GM12878 (cell line): ENCODE results near the gene SYNRG. TPM values are rescaled to one million over a fixed set of nuclear protein-coding genes. Genes with fewer than 3 reads are reported as not detected.
A peak's percentile ranks its signal among the peaks of the same experiment; 100 is the strongest.

Experiments
- ATAC-seq: fragments of 200-7000 bp; cut with Tn5 transposase; 3 replicates; pipeline ENCODE4 v1.9.1; 2020; ENCODE audit warnings: mild to moderate bottlenecking, moderate library complexity
- BruUV-seq: library from RNA; stranded (reverse); fragments of 400-500 nt; replicated peaks from 2 replicates; lab custom pipeline; 2021; lab: Mats Ljungman, UMichigan
- CTCF ChIA-PET: fragments of 300-600 bp; sonication (Branson Sonifier 250); formaldehyde crosslinking; extraction: SDS; loops from one replicate; lab custom pipeline; 2021; ENCODE audit warnings: inconsistent platforms; lab: Yijun Ruan, JAX
- POLR2A ChIA-PET: fragments of 350-600 bp; formaldehyde crosslinking; extraction: SDS; loops from one replicate; lab custom pipeline; 2021; ENCODE audit warnings: inconsistent platforms; lab: Charles Lee
- RAD21 ChIA-PET: fragments of 300-600 bp; sonication (Branson Sonifier 250); formaldehyde crosslinking; loops from one replicate; lab custom pipeline; 2023; ENCODE audit warnings: antibody characterized with exemption; ENCODE audit not compliant: unreplicated experiment; lab: Charles Lee
- SMC1A ChIA-PET: fragments of 300-600 bp; sonication (Branson Sonifier 250); formaldehyde crosslinking; loops from one replicate; lab custom pipeline; 2023; ENCODE audit not compliant: unreplicated experiment, uncharacterized antibody; lab: Charles Lee
- DNase-seq: peaks from one replicate; pipeline ENCODE4 v3.0.0-alpha.2; 2011; ENCODE audit warnings: low read depth, low spot score
- FAIRE-seq: peaks from 3 replicates; lab custom pipeline; 2011; peaks lifted over from hg19 to GRCh38; lab: Jason Lieb, UNC
- H2AFZ ChIP-seq: 2 replicates; pipeline ENCODE4 v1.6.0; 2011; ENCODE audit warnings: low read depth, low read length, control low read depth; ENCODE audit not compliant: control insufficient read depth
- H3K27ac ChIP-seq: 2 replicates; pipeline ENCODE4 v1.5.1; 2011; ENCODE audit warnings: control low read depth; ENCODE audit not compliant: control insufficient read depth, insufficient read depth
- H3K27me3 ChIP-seq, 2 experiments: replicated peaks in 1 of 2; 2 replicates each; pipeline versions ENCODE4 v1.6.0 to v1.6.1; 2011; ENCODE audit warnings: low read length in 1 of 2; ENCODE audit not compliant: control insufficient read depth in 2 of 2, insufficient read depth in 2 of 2
- H3K36me3 ChIP-seq, 2 experiments: 2 replicates each; pipeline ENCODE4 v1.5.1; 2011; ENCODE audit warnings: low read length in 1 of 2; ENCODE audit not compliant: control insufficient read depth in 2 of 2, insufficient read depth in 2 of 2
- H3K4me1 ChIP-seq: 2 replicates; pipeline ENCODE4 v1.6.1; 2011; ENCODE audit warnings: mild to moderate bottlenecking, low read length, moderate library complexity, mixed read lengths; ENCODE audit not compliant: control insufficient read depth, insufficient read depth
- H3K4me2 ChIP-seq: 2 replicates; pipeline ENCODE4 v1.6.0; 2011; ENCODE audit warnings: control low read depth; ENCODE audit not compliant: control insufficient read depth, insufficient read depth
- H3K4me3 ChIP-seq: fragments of 200-600 bp; sonication (generic); 2 replicates; pipeline ENCODE4 v1.5.1; 2016
- H3K79me2 ChIP-seq: 2 replicates; pipeline ENCODE4 v1.6.0; 2011; ENCODE audit warnings: low read length; ENCODE audit not compliant: control insufficient read depth, insufficient read depth
- H3K9ac ChIP-seq: 2 replicates; pipeline ENCODE4 v1.8.0; 2011; ENCODE audit warnings: low read length, control low read depth, mixed read lengths; ENCODE audit not compliant: control insufficient read depth, insufficient read depth
- H3K9me3 ChIP-seq: replicated peaks from 3 replicates; pipeline ENCODE4 v1.5.1; 2011; ENCODE audit warnings: mild to moderate bottlenecking, low read length; ENCODE audit not compliant: control insufficient read depth, insufficient read depth
- H4K20me1 ChIP-seq: 2 replicates; pipeline ENCODE4 v1.6.0; 2011; ENCODE audit not compliant: control insufficient read depth, insufficient read depth
- ATF7 ChIP-seq: fragments of 450-650 bp; IDR thresholded peaks from 2 replicates; pipeline ENCODE4 v1.6.1; 2016; ENCODE audit warnings: low read depth, mild to moderate bottlenecking
- BRCA1 ChIP-seq: IDR thresholded peaks from 2 replicates; pipeline ENCODE4 v1.6.1; 2011; ENCODE audit warnings: low read depth, low read length, improper control_type of control experiment
- CBFB ChIP-seq: IDR thresholded peaks from 2 replicates; pipeline ENCODE4 v1.6.1; 2016; ENCODE audit warnings: antibody characterized with exemption, low read depth
- CBX5 ChIP-seq: sonication (generic); IDR thresholded peaks from 2 replicates; pipeline ENCODE4 v1.6.1; 2016; ENCODE audit warnings: low read depth, moderate library complexity, mild to moderate bottlenecking, inconsistent platforms
- CHD2 ChIP-seq: IDR thresholded peaks from 2 replicates; pipeline ENCODE4 v1.6.1; 2011; ENCODE audit warnings: low read depth, low read length, improper control_type of control experiment, borderline replicate concordance
- EGR1 ChIP-seq, 2 experiments: IDR thresholded peaks; 1 replicate in 1 of 2; 2 replicates in 1 of 2; pipeline ENCODE4 v1.6.1; 2011 to 2012; ENCODE audit warnings: low read depth in 2 of 2, low read length in 2 of 2, borderline replicate concordance in 1 of 2, mild to moderate bottlenecking in 1 of 2, moderate library complexity in 1 of 2
- FOXK2 ChIP-seq: fragments of 450-650 bp; IDR thresholded peaks from 2 replicates; pipeline ENCODE4 v1.6.1; 2017; ENCODE audit warnings: mild to moderate bottlenecking, moderate library complexity
- LARP7 ChIP-seq: fragments of 450-650 bp; IDR thresholded peaks from 2 replicates; pipeline ENCODE4 v1.6.1; 2017; ENCODE audit warnings: mild to moderate bottlenecking
- MEF2A ChIP-seq: IDR thresholded peaks from 2 replicates; pipeline ENCODE4 v1.6.1; 2011; ENCODE audit warnings: low read depth, mild to moderate bottlenecking, low read length, moderate library complexity; ENCODE audit not compliant: insufficient read depth
- NBN ChIP-seq: fragments of 450-650 bp; IDR thresholded peaks from 2 replicates; pipeline ENCODE4 v1.6.1; 2016
- NFYA ChIP-seq: IDR thresholded peaks from 2 replicates; pipeline ENCODE4 v1.6.1; 2011; ENCODE audit warnings: low read depth, mild to moderate bottlenecking, low read length, improper control_type of control experiment, borderline replicate concordance
- NFYB ChIP-seq: IDR thresholded peaks from 2 replicates; pipeline ENCODE4 v1.6.1; 2011; ENCODE audit warnings: low read depth, mild to moderate bottlenecking, low read length, improper control_type of control experiment, moderate library complexity; ENCODE audit not compliant: insufficient read depth
- NRF1 ChIP-seq: conservative IDR thresholded peaks from 2 replicates; pipeline ENCODE4 v1.6.1; 2011; ENCODE audit warnings: mild to moderate bottlenecking, low read depth, low read length, improper control_type of control experiment
- PKNOX1 ChIP-seq: fragments of 450-650 bp; IDR thresholded peaks from 2 replicates; pipeline ENCODE4 v1.6.1; 2016; ENCODE audit warnings: mild to moderate bottlenecking
- POLR2A ChIP-seq: IDR thresholded peaks from 2 replicates; pipeline ENCODE4 v1.6.1; 2011; ENCODE audit warnings: low read depth, mild to moderate bottlenecking, low read length
- POU2F2 ChIP-seq: IDR thresholded peaks from 3 replicates; pipeline ENCODE4 v1.6.1; 2011; ENCODE audit warnings: low read depth, mild to moderate bottlenecking, low read length, borderline replicate concordance
- RELA ChIP-seq: fragments of 450-650 bp; IDR thresholded peaks from 2 replicates; pipeline ENCODE4 v1.8.0; 2014; ENCODE audit warnings: borderline replicate concordance; ENCODE audit not compliant: partially characterized antibody
- SMAD1 ChIP-seq: fragments of 450-650 bp; IDR thresholded peaks from 2 replicates; pipeline ENCODE4 v1.6.1; 2018; ENCODE audit warnings: mild to moderate bottlenecking, low read depth; ENCODE audit not compliant: partially characterized antibody
- SMAD5 ChIP-seq: IDR thresholded peaks from 2 replicates; pipeline ENCODE4 v1.6.1; 2016; ENCODE audit warnings: antibody characterized with exemption, low read depth
- SRF ChIP-seq, 2 experiments: IDR thresholded peaks; 2 replicates each; pipeline ENCODE4 v1.6.1; 2011; ENCODE audit warnings: low read depth in 2 of 2, low read length in 2 of 2, mild to moderate bottlenecking in 1 of 2, moderate library complexity in 1 of 2
- YY1 ChIP-seq: IDR thresholded peaks from 2 replicates; pipeline ENCODE4 v1.6.1; 2011; ENCODE audit warnings: low read depth, mild to moderate bottlenecking, low read length
- ZNF207 ChIP-seq: fragments of 450-650 bp; IDR thresholded peaks from 2 replicates; pipeline ENCODE4 v1.6.1; 2014; ENCODE audit warnings: antibody characterized with exemption, mild to moderate bottlenecking, borderline replicate concordance
- ZNF384 ChIP-seq: IDR thresholded peaks from 2 replicates; pipeline ENCODE4 v1.6.1; 2012; ENCODE audit warnings: low read depth, mild to moderate bottlenecking, low read length, improper control_type of control experiment, borderline replicate concordance
- WGBS: methylation state at CpG from one replicate; pipeline ENCODE4 v1.1.6; 2016; ENCODE audit warnings: low lambda C conversion rate; ENCODE audit not compliant: insufficient replicate concordance, insufficient coverage; ENCODE audit errors: missing lambda C conversion rate; 5-methylcytosine and 5-hydroxymethylcytosine counted together
- in situ Hi-C: fragments of 300-500 bp; cut with MboI; formaldehyde crosslinking; loops from 9 replicates; pipeline ENCODE4 v1.14.3; 2018; ENCODE audit warnings: mixed read lengths
- intact Hi-C: fragments of 100-400 bp; cut with micrococcal nuclease; formaldehyde crosslinking; loops from one replicate; pipeline ENCODE4 v1.14.2; 2022; ENCODE audit not compliant: unreplicated experiment
- polyA plus RNA-seq, 11 experiments: library from polyadenylated mRNA; depleted of rRNA in 4 of 11; unstranded in 6 of 11; stranded (reverse) in 5 of 11; fragments of >200 nt; fragmentation: Nextera tagmentation in 4 of 11; fragmentation: Illumina TruSeq in 1 of 11; extraction: Ambion mirVana in 4 of 11; extraction: Trizol in 1 of 11; gene quantifications; 1 replicate in 1 of 11; 2 replicates in 10 of 11; pipeline versions ENCODE4 v1.2.1 to v1.2.3, GENCODE V29; 2011 to 2016; ENCODE audit warnings: inconsistent platforms in 2 of 11, missing spikeins in 2 of 11, low read depth in 1 of 11
- total RNA-seq, 4 experiments: library from RNA; depleted of rRNA in 3 of 4; stranded (reverse); fragments of >200 nt in 3 of 4; fragmentation: Illumina TruSeq in 1 of 4; extraction: Trizol in 1 of 4; gene quantifications; 2 replicates each; pipeline versions ENCODE4 v1.2.1 to v1.2.3, GENCODE V29; 2013 to 2021
- TF ChIP-seq, protein P1 (sequence below): IDR thresholded peaks from 2 replicates; pipeline ENCODE4 v1.6.1; 2011; ENCODE audit warnings: low read depth, mild to moderate bottlenecking, low read length, moderate library complexity, borderline replicate concordance; ENCODE audit errors: extremely low read depth

The SYNRG gene
- total and polyA plus RNA-seq, 10 of the 15 experiments (the other 5 are each of a cell fraction or from before 2014, with no cell fraction given) = 5.2 to 40.4 (median 26.7) TPM

DNA sequence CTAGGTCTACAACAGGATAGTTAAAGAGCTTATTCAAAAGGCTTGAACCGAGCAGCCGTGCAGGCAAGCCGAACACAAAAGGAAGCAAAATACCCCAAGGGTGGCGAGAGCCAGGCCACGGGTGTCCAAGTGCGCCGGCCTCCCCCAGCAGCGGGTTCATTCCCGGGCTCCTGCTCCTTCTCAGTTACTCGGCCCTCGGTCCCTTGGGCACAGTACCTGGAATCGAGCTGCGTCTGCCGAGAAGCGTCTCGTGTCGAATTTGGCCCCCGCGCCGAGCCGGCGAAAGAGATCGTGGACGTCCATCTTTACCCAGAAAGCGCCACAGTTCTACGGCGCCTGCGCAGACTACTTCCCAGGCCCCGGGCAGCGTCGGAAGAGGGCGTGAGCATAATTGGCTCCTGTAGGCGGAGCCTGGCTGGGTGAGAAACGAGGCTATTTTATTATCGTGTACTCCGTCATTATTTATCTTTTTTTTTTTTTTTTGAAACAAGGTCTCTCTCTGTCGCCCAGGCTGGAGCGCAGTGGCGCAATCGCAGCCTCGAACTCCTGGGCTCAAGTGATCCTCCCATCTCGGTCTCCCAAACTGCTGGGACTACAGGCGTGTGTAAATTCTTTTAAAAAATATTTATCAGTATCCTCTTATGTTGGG is 34.0 kb upstream of the SYNRG start, which contains the start of gene DDX52:
Gene DDX52 (minus strand): TSS at position 329 of the 649 bp plus-strand sequence. CDS start 26 bp downstream, at position 303.
- ATAC-seq = peak; percentile 99
- intact Hi-C loops (loop anchor here (10.0 kb wide), 1 partner anchor 52 kb away; no protein-coding TSS in a partner anchor), in situ Hi-C loops (no loop called here)
- H3K27me3 ChIP-seq = no peaks in the 10 kb centered on the region; a peak in 1 of 4 replicates
- H2AFZ ChIP-seq = peak within 1 kb of the TSS; percentile 84
- peak within 1 kb of the TSS; percentile 73 for H3K4me2 ChIP-seq
- ChIA-PET POLR2A (interaction anchor here (0.7 kb wide), 1 partner anchor 209 kb away, joined by 3 read pairs; no protein-coding TSS in a partner anchor), RAD21 (no interaction called here), CTCF (interaction anchor here (0.9 to 4.8 kb wide), 5 partner anchors 72 to 173 kb away, joined by 3 to 17 read pairs (median 3); no protein-coding TSS in a partner anchor), SMC1A (interaction anchor here (1.0 kb wide), 1 partner anchor 127 kb away, joined by 3 read pairs; no protein-coding TSS in a partner anchor)
- BruUV-seq = no TSS peak
- H3K4me3 ChIP-seq = peak within 1 kb of the TSS; percentile 80
- H3K4me1 ChIP-seq = no peaks in the 10 kb centered on the region
- H4K20me1 ChIP-seq = no peaks in the 10 kb centered on the region
- peak; percentile 52 for DNase-seq
- no peaks in the 10 kb centered on the region for H3K9me3 ChIP-seq
- H3K27ac ChIP-seq = peak within 1 kb of the TSS; percentile 58
- H3K9ac ChIP-seq = peak within 1 kb of the TSS; percentile 78
- FAIRE-seq = no peak
- under 1% methylated on average over 42 of the region's 43 CpGs for WGBS
- peaks cover 0 to 10% of the 10 kb centered on the region in 2 experiments; a peak in 1 of 4 replicates for H3K36me3 ChIP-seq
- peaks cover 19% of the 10 kb centered on the region for H3K79me2 ChIP-seq
- TF ChIP-seq EGR1 (IDR thresholded peaks at IDR 0.05; ENCODE audit: borderline replicate concordance in 1 of 2, low read depth in 2 of 2, low read length in 2 of 2) (no peak), ZNF384 (peak; percentile 66; the same call in 1 of the 2 replicates), RELA (peak; percentile 44), BRCA1 (no peak), CBFB (peak; percentile 50; the same call in 1 of the 2 replicates), SRF (IDR thresholded peaks at IDR 0.05; ENCODE audit: low read depth in 2 of 2, low read length in 2 of 2) (0 out of 4 replicates have a peak, but pooled peaks of 1 of the 2 experiments have one; percentile 24), CBX5 (no peak), YY1 (peak; percentile 94), NRF1 (peak; percentile 36; the same call in 1 of the 2 replicates), ATF7 (peak; percentile 32; the same call in 1 of the 2 replicates), NFYB (no peak), SMAD1 (peak; percentile 30), CHD2 (no peak), FOXK2 (no peak), SMAD5 (no peak), NFYA (no peak), LARP7 (peak; percentile 45; the same call in 1 of the 2 replicates), PKNOX1 (peak; percentile 50), ZNF207 (peak; percentile 39; the same call in 1 of the 2 replicates), POU2F2 (peak; percentile 19; the same call in 1 of the 3 replicates), NBN (0 out of 2 replicates have a peak, but pooled peaks have one; percentile 58), POLR2A (peak; percentile 88), MEF2A (no peak)
- TF ChIP-seq, protein P1, sequence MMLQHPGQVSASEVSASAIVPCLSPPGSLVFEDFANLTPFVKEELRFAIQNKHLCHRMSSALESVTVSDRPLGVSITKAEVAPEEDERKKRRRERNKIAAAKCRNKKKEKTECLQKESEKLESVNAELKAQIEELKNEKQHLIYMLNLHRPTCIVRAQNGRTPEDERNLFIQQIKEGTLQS = no peak
